SK-N-SH treated with all-trans-retinoic acid at 6 μM for 48 hours (cell line): Measurements from ENCODE around the gene CORO6.

Source experiments
- ATAC-seq: fragments of 200-7000 bp; cut with Tn5 transposase; 3 replicates; pipeline ENCODE4 v1.9.1; 2020; ENCODE audit warnings: mild to moderate bottlenecking, moderate library complexity
- ARNTL ChIP-seq: fragments of 450-650 bp; formaldehyde crosslinking; IDR thresholded peaks from 2 replicates; pipeline ENCODE4 v1.5.0; 2020; ENCODE audit warnings: low read depth, mild to moderate bottlenecking, moderate library complexity, borderline replicate concordance
- CSDC2 ChIP-seq: fragments of 250-450 bp; sonication (Bioruptor Pico); IDR thresholded peaks from 2 replicates; pipeline ENCODE4 v1.5.0; 2020; ENCODE audit warnings: mild to moderate bottlenecking, moderate library complexity
- ESRRG ChIP-seq: fragments of 250-450 bp; sonication (Bioruptor Pico); IDR thresholded peaks from 2 replicates; pipeline ENCODE4 v1.6.1; 2021; ENCODE audit warnings: mild to moderate bottlenecking
- GLIS3 ChIP-seq: fragments of 250-450 bp; sonication (Bioruptor Pico); IDR thresholded peaks from 2 replicates; pipeline ENCODE4 v1.5.0; 2020; ENCODE audit warnings: mild to moderate bottlenecking, moderate library complexity
- ISL1 ChIP-seq: fragments of 250-450 bp; sonication (Bioruptor Pico); IDR thresholded peaks from 2 replicates; pipeline ENCODE4 v2.1.2; 2022; ENCODE audit warnings: mild to moderate bottlenecking, moderate library complexity
- OSR1 ChIP-seq: fragments of 250-450 bp; sonication (Bioruptor Pico); IDR thresholded peaks from 2 replicates; pipeline ENCODE4 v1.8.0; 2022; ENCODE audit warnings: moderate library complexity, mild to moderate bottlenecking, inconsistent platforms
- PATZ1 ChIP-seq: fragments of 250-450 bp; sonication (Bioruptor Pico); IDR thresholded peaks from 2 replicates; pipeline ENCODE4 v1.8.0; 2020; ENCODE audit warnings: mild to moderate bottlenecking, moderate library complexity, borderline replicate concordance
- PPARA ChIP-seq: fragments of 250-450 bp; sonication (Bioruptor Pico); IDR thresholded peaks from 2 replicates; pipeline ENCODE4 v1.5.0; 2020; ENCODE audit warnings: mild to moderate bottlenecking, borderline replicate concordance
- SNAI2 ChIP-seq: fragments of 250-450 bp; sonication (Bioruptor Pico); IDR thresholded peaks from 2 replicates; pipeline ENCODE4 v1.5.0; 2020; ENCODE audit warnings: mild to moderate bottlenecking, moderate library complexity
- TOX ChIP-seq: fragments of 250-450 bp; sonication (Bioruptor Pico); IDR thresholded peaks from 2 replicates; pipeline ENCODE4 v1.8.0; 2021; ENCODE audit warnings: mild to moderate bottlenecking, moderate library complexity, borderline replicate concordance
- ZC3H10 ChIP-seq: fragments of 250-450 bp; sonication (Bioruptor Pico); IDR thresholded peaks from 2 replicates; pipeline ENCODE4 v1.5.1; 2021; ENCODE audit warnings: mild to moderate bottlenecking, moderate library complexity
- ZNF565 ChIP-seq: fragments of 450-650 bp; formaldehyde crosslinking; conservative IDR thresholded peaks from 2 replicates; pipeline ENCODE4 v1.5.0; 2020; ENCODE audit warnings: low read depth, mild to moderate bottlenecking, moderate library complexity
- ZNF70 ChIP-seq: fragments of 450-650 bp; formaldehyde crosslinking; IDR thresholded peaks from 2 replicates; pipeline ENCODE4 v1.5.0; 2020; ENCODE audit warnings: mild to moderate bottlenecking, moderate library complexity
- ZNF8 ChIP-seq: fragments of 450-650 bp; formaldehyde crosslinking; IDR thresholded peaks from 2 replicates; pipeline ENCODE4 v1.5.0; 2020; ENCODE audit warnings: mild to moderate bottlenecking, moderate library complexity
- TF ChIP-seq, protein P1 (sequence below): fragments of 250-450 bp; sonication (Bioruptor Pico); IDR thresholded peaks from 2 replicates; pipeline ENCODE4 v1.5.1; 2021; ENCODE audit warnings: mild to moderate bottlenecking, moderate library complexity
- TF ChIP-seq, protein P2 (sequence below): fragments of 250-450 bp; sonication (Bioruptor Pico); IDR thresholded peaks from 2 replicates; pipeline ENCODE4 v1.8.0; 2021; ENCODE audit warnings: low read depth, mild to moderate bottlenecking, moderate library complexity, borderline replicate concordance
- TF ChIP-seq, protein P3 (sequence below): fragments of 250-450 bp; sonication (Bioruptor Pico); IDR thresholded peaks from 2 replicates; pipeline ENCODE4 v1.5.0; 2020; ENCODE audit warnings: mild to moderate bottlenecking, moderate library complexity
- TF ChIP-seq, protein P4 (sequence below): fragments of 250-450 bp; sonication (Bioruptor Pico); IDR thresholded peaks from 2 replicates; pipeline ENCODE4 v1.5.1; 2020; ENCODE audit warnings: low read depth, mild to moderate bottlenecking, moderate library complexity

CORO6 gene

GRCh38 chr17:29571883-29572681 lies 50.6 kb downstream of the CORO6 start:
- ATAC-seq, result no peak

GRCh38 chr17:29571486-29571882 lies 51.2 kb downstream of the CORO6 start:
- TF ChIP-seq, protein P1, sequence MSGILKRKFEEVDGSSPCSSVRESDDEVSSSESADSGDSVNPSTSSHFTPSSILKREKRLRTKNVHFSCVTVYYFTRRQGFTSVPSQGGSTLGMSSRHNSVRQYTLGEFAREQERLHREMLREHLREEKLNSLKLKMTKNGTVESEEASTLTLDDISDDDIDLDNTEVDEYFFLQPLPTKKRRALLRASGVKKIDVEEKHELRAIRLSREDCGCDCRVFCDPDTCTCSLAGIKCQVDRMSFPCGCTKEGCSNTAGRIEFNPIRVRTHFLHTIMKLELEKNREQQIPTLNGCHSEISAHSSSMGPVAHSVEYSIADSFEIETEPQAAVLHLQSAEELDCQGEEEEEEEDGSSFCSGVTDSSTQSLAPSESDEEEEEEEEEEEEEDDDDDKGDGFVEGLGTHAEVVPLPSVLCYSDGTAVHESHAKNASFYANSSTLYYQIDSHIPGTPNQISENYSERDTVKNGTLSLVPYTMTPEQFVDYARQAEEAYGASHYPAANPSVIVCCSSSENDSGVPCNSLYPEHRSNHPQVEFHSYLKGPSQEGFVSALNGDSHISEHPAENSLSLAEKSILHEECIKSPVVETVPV, result no peak
- no peak for TF ChIP-seq OSR1
- no peak for ATAC-seq

More at GRCh38 chr17:29571883-29572681, 50.6 kb downstream of the CORO6 start:
- no peak for TF ChIP-seq PATZ1 (CRISPR knock-in tag)
- TF ChIP-seq ZNF70 (CRISPR knock-in tag), result no peak
- no peak for TF ChIP-seq CSDC2
- TF ChIP-seq, protein P2, sequence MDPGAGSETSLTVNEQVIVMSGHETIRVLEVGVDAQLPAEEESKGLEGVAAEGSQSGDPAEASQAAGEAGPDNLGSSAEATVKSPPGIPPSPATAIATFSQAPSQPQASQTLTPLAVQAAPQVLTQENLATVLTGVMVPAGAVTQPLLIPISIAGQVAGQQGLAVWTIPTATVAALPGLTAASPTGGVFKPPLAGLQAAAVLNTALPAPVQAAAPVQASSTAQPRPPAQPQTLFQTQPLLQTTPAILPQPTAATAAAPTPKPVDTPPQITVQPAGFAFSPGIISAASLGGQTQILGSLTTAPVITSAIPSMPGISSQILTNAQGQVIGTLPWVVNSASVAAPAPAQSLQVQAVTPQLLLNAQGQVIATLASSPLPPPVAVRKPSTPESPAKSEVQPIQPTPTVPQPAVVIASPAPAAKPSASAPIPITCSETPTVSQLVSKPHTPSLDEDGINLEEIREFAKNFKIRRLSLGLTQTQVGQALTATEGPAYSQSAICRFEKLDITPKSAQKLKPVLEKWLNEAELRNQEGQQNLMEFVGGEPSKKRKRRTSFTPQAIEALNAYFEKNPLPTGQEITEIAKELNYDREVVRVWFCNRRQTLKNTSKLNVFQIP, result no peak
- no peak for TF ChIP-seq PPARA
- TF ChIP-seq, protein P3, sequence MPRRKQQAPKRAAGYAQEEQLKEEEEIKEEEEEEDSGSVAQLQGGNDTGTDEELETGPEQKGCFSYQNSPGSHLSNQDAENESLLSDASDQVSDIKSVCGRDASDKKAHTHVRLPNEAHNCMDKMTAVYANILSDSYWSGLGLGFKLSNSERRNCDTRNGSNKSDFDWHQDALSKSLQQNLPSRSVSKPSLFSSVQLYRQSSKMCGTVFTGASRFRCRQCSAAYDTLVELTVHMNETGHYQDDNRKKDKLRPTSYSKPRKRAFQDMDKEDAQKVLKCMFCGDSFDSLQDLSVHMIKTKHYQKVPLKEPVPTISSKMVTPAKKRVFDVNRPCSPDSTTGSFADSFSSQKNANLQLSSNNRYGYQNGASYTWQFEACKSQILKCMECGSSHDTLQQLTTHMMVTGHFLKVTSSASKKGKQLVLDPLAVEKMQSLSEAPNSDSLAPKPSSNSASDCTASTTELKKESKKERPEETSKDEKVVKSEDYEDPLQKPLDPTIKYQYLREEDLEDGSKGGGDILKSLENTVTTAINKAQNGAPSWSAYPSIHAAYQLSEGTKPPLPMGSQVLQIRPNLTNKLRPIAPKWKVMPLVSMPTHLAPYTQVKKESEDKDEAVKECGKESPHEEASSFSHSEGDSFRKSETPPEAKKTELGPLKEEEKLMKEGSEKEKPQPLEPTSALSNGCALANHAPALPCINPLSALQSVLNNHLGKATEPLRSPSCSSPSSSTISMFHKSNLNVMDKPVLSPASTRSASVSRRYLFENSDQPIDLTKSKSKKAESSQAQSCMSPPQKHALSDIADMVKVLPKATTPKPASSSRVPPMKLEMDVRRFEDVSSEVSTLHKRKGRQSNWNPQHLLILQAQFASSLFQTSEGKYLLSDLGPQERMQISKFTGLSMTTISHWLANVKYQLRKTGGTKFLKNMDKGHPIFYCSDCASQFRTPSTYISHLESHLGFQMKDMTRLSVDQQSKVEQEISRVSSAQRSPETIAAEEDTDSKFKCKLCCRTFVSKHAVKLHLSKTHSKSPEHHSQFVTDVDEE (CRISPR knock-in tag), result no peak
- TF ChIP-seq ARNTL (CRISPR knock-in tag), result no peak
- TF ChIP-seq ESRRG, result no peak
- no peak for TF ChIP-seq ISL1
- TF ChIP-seq GLIS3 (CRISPR knock-in tag), result no peak
- TF ChIP-seq, all 23 proteins: peak for 0

- ATAC-seq, result no peak
- TF ChIP-seq SNAI2 (CRISPR knock-in tag), result no peak
- TF ChIP-seq TOX (CRISPR knock-in tag), result no peak
- TF ChIP-seq OSR1, result no peak
- TF ChIP-seq PATZ1 (CRISPR knock-in tag), result no peak
- TF ChIP-seq ZNF565 (CRISPR knock-in tag), result no peak
- TF ChIP-seq, protein P4, sequence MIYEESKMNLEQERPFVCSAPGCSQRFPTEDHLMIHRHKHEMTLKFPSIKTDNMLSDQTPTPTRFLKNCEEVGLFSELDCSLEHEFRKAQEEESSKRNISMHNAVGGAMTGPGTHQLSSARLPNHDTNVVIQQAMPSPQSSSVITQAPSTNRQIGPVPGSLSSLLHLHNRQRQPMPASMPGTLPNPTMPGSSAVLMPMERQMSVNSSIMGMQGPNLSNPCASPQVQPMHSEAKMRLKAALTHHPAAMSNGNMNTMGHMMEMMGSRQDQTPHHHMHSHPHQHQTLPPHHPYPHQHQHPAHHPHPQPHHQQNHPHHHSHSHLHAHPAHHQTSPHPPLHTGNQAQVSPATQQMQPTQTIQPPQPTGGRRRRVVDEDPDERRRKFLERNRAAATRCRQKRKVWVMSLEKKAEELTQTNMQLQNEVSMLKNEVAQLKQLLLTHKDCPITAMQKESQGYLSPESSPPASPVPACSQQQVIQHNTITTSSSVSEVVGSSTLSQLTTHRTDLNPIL (CRISPR knock-in tag), result no peak
- no peak for TF ChIP-seq ZC3H10 (CRISPR knock-in tag)
- TF ChIP-seq ZNF70 (CRISPR knock-in tag), result no peak
- no peak for TF ChIP-seq ZNF8
- no peak for TF ChIP-seq ARNTL (CRISPR knock-in tag)
- TF ChIP-seq ISL1, result no peak
- TF ChIP-seq, all 23 proteins: peak for 0
These were observed 52.2 kb downstream of the CORO6 start for GRCh38 chr17:29570521-29570920.
